Measurements from ENCODE around the gene SPOUT1.
A peak's percentile ranks its signal among the peaks of the same experiment; 100 is the strongest.

SPOUT1 gene

DNA sequence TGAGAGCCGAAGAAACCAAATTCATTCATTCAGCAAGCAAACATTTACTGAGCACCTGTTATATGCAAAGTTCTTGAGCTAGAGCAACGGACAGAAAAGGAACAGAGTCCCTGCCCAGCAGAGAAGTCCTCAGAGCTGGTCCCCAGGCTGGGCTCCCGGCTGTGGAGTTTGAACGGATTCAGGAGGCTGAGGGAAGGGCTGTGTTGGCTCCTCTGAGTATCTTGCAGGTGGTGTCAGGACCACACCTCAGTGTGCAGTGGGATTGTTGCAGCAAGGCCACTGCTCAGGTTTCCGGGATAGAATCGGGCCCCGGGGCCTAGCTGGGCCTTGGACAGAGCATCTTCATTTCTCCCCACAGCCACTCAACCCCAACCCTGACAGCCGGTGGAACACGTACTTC, 37.5 kb downstream of the SPOUT1 start:
- no peak overlapping the region for H3K4me2 ChIP-seq (ENCODE audit: low read depth, low read length, poor library complexity, severe bottlenecking)
- TF ChIP-seq EZH2phosphoT487 (IDR thresholded peaks at IDR 0.05; ENCODE audit: borderline replicate concordance): no peak
- TF ChIP-seq, protein P1, sequence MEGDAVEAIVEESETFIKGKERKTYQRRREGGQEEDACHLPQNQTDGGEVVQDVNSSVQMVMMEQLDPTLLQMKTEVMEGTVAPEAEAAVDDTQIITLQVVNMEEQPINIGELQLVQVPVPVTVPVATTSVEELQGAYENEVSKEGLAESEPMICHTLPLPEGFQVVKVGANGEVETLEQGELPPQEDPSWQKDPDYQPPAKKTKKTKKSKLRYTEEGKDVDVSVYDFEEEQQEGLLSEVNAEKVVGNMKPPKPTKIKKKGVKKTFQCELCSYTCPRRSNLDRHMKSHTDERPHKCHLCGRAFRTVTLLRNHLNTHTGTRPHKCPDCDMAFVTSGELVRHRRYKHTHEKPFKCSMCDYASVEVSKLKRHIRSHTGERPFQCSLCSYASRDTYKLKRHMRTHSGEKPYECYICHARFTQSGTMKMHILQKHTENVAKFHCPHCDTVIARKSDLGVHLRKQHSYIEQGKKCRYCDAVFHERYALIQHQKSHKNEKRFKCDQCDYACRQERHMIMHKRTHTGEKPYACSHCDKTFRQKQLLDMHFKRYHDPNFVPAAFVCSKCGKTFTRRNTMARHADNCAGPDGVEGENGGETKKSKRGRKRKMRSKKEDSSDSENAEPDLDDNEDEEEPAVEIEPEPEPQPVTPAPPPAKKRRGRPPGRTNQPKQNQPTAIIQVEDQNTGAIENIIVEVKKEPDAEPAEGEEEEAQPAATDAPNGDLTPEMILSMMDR (conservative IDR thresholded peaks at IDR 0.05; ENCODE audit: low read length): no peak
- no peaks in the 10 kb centered on the region for H3K27me3 ChIP-seq (ENCODE audit: insufficient read depth, low read length, poor library complexity, severe bottlenecking)
- H3K9ac ChIP-seq (ENCODE audit: low read depth, low read length, poor library complexity, severe bottlenecking): no peak overlapping the region
- no peaks in the 10 kb centered on the region for H3K9me3 ChIP-seq (ENCODE audit: insufficient read depth, low read depth, low read length)
- peaks cover 4% of the 10 kb centered on the region for H3K4me1 ChIP-seq (ENCODE audit: insufficient read depth, low read length, poor library complexity, severe bottlenecking)
- H2AFZ ChIP-seq (ENCODE audit: low read length): no peak overlapping the region
- no peak overlapping the region for H3K4me3 ChIP-seq (ENCODE audit: low read length, poor library complexity, severe bottlenecking)
- H3K36me3 ChIP-seq (ENCODE audit: insufficient read depth, low read length): peaks cover 5% of the 10 kb centered on the region; the same call in 1 of the 2 replicates
- H3K9me2 ChIP-seq (replicated peaks; ENCODE audit: low read depth, low read length): no peaks in the 10 kb centered on the region
- no peaks in the 10 kb centered on the region for H3F3A ChIP-seq (ENCODE audit: low read depth)
- H3K79me2 ChIP-seq (ENCODE audit: insufficient read depth, low read length): peaks cover 18% of the 10 kb centered on the region; the same call in 1 of the 2 replicates
- H4K20me1 ChIP-seq (ENCODE audit: insufficient read depth, low read length, poor library complexity, severe bottlenecking): no peaks in the 10 kb centered on the region

DNA sequence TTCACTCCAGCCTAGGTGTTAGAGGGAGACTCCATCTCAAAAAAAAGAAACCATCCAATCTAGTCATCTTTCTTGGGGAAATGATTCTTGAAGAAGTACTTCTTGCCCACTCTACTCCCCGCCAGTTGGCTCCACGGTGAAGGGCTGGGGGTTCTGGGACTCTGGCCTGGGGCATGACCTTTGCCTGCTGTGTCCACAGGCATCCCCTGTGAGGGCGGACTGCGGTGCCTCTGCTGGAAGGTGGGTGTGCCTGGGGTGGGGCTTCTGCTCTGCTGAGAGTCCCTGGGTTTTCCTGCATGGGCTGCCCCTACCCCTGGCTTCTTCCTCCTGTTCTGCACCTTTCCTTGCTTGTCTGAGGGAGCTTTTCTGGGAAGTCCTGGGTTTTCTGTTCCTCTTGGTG, 39.1 kb downstream of the SPOUT1 start:
- no peaks in the 10 kb centered on the region for H3K9me2 ChIP-seq (replicated peaks; ENCODE audit: low read depth, low read length)
- no peaks in the 10 kb centered on the region for H3K27me3 ChIP-seq (ENCODE audit: insufficient read depth, low read length, poor library complexity, severe bottlenecking)
- H2AFZ ChIP-seq (ENCODE audit: low read length): no peak overlapping the region
- H3K4me1 ChIP-seq (ENCODE audit: insufficient read depth, low read length, poor library complexity, severe bottlenecking): peaks cover 6% of the 10 kb centered on the region
- peaks cover 18% of the 10 kb centered on the region; the same call in 1 of the 2 replicates for H3K79me2 ChIP-seq (ENCODE audit: insufficient read depth, low read length)
- no peak overlapping the region for H3K4me3 ChIP-seq (ENCODE audit: low read length, poor library complexity, severe bottlenecking)
- H3K9ac ChIP-seq (ENCODE audit: low read depth, low read length, poor library complexity, severe bottlenecking): no peak overlapping the region
- TF ChIP-seq, protein P1 (conservative IDR thresholded peaks at IDR 0.05; ENCODE audit: low read length): no peak
- no peak for TF ChIP-seq EZH2phosphoT487 (IDR thresholded peaks at IDR 0.05; ENCODE audit: borderline replicate concordance)
- no peak overlapping the region for H3K4me2 ChIP-seq (ENCODE audit: low read depth, low read length, poor library complexity, severe bottlenecking)
- no peaks in the 10 kb centered on the region for H4K20me1 ChIP-seq (ENCODE audit: insufficient read depth, low read length, poor library complexity, severe bottlenecking)
- no peaks in the 10 kb centered on the region for H3K9me3 ChIP-seq (ENCODE audit: insufficient read depth, low read depth, low read length)
- no peaks in the 10 kb centered on the region for H3F3A ChIP-seq (ENCODE audit: low read depth)
- H3K36me3 ChIP-seq (ENCODE audit: insufficient read depth, low read length): peaks cover 5% of the 10 kb centered on the region; the same call in 1 of the 2 replicates

DNA sequence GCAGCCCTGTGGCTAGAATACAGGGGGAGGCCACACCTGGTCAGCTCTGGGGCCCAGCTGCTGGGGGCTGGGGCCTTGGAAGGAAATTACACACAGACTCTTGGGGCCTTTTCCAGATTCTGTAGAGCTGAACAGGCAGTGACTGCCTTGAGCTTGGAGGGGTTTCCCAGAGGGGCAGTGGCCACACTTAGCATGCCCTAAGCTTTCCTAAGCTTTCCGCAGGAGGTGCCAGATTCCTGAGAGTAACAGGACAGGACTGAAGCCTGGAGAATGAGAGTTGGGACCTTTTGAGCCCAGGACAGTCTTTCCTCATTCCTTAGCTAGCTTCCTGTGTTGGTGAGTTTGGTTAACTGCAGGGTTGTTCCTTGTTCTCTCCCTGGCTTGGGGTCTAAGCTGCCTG, 41.1 kb downstream of the SPOUT1 start:
- Histone ChIP-seq H3K27me3 (ENCODE audit: insufficient read depth, low read length, poor library complexity, severe bottlenecking) (no peaks in the 10 kb centered on the region), H3K79me2 (ENCODE audit: insufficient read depth, low read length) (peaks cover 18% of the 10 kb centered on the region; the same call in 1 of the 2 replicates), H3K4me1 (ENCODE audit: insufficient read depth, low read length, poor library complexity, severe bottlenecking) (peaks cover 6% of the 10 kb centered on the region), H4K20me1 (ENCODE audit: insufficient read depth, low read length, poor library complexity, severe bottlenecking) (no peaks in the 10 kb centered on the region), H3K9me2 (replicated peaks; ENCODE audit: low read depth, low read length) (no peaks in the 10 kb centered on the region), H3F3A (ENCODE audit: low read depth) (no peaks in the 10 kb centered on the region), H3K4me2 (ENCODE audit: low read depth, low read length, poor library complexity, severe bottlenecking) (peak overlapping the region; percentile 80), H3K9ac (ENCODE audit: low read depth, low read length, poor library complexity, severe bottlenecking) (peak overlapping the region; percentile 81), H2AFZ (ENCODE audit: low read length) (no peak overlapping the region), H3K9me3 (ENCODE audit: insufficient read depth, low read depth, low read length) (no peaks in the 10 kb centered on the region), H3K4me3 (ENCODE audit: low read length, poor library complexity, severe bottlenecking) (peak overlapping the region; percentile 96), H3K36me3 (ENCODE audit: insufficient read depth, low read length) (peaks cover 5% of the 10 kb centered on the region; the same call in 1 of the 2 replicates)
- TF ChIP-seq EZH2phosphoT487 (IDR thresholded peaks at IDR 0.05; ENCODE audit: borderline replicate concordance): no peak
- TF ChIP-seq, protein P1 (conservative IDR thresholded peaks at IDR 0.05; ENCODE audit: low read length): no peak
